Measurements from ENCODE around the gene INPP5F. TPM values are rescaled to one million over a fixed set of nuclear protein-coding genes. Genes with fewer than 3 reads are reported as not detected.
"Not testable (repeated sequence)": the region's sequence is repeated elsewhere in the genome, so short reads cannot be mapped to it uniquely, and the experiment has no call there.

Gene INPP5F
- total and polyA plus RNA-seq, 8 donors, result 4.6 to 25.7 (median 16.4) TPM

DNA sequence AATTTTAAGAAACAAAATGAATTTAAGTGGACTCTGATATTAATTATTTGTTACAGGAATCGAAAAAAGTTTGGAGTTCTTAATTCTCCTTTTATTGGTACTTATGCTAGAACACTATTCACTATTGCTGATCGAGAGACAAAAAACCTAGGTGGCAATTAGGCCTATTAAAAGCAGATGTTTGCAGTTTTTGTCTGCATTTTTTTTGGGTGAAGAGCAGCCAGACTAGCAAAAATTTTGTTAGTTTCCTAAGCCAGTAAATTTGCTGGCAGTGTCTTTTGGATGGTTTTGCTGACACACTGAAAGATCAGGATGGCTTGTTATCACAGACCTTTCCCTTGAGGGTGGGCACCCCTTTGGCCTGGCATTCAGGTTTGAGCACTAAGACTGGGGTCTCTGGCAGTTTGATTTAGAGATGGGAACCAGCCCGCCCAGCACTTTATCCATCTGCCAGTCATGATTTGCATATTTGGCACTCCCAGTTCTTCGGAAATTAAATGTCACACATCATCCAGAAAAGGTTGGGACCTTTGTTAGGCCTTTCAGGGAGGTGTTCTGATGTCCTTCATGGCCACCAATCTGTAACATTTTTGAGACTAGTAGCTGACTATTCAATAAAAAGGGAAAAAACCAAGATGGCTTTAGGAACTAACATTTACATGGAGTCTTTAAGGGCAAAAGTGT is 57.3 kb downstream of the INPP5F start:
- Histone ChIP-seq H3K9me3 (no peaks in the 10 kb centered on the region), H3K36me3 (no peaks in the 10 kb centered on the region), H3K27ac (no peak overlapping the region), H3K27me3 (no peaks in the 10 kb centered on the region), H3K4me3 (no peak overlapping the region), H3K4me1 (peaks cover 13 to 23% (median 22%) of the 10 kb centered on the region in 4 donors)
- intact Hi-C loops (cut with DNase I; ENCODE audit: low total_unique reads), result no loop called here
- no peak for DNase-seq
- WGBS, 5 donors, result 83 to 99% (median 91%) methylated on average over 4 of the region's 4 CpGs
- TF ChIP-seq, protein P1, sequence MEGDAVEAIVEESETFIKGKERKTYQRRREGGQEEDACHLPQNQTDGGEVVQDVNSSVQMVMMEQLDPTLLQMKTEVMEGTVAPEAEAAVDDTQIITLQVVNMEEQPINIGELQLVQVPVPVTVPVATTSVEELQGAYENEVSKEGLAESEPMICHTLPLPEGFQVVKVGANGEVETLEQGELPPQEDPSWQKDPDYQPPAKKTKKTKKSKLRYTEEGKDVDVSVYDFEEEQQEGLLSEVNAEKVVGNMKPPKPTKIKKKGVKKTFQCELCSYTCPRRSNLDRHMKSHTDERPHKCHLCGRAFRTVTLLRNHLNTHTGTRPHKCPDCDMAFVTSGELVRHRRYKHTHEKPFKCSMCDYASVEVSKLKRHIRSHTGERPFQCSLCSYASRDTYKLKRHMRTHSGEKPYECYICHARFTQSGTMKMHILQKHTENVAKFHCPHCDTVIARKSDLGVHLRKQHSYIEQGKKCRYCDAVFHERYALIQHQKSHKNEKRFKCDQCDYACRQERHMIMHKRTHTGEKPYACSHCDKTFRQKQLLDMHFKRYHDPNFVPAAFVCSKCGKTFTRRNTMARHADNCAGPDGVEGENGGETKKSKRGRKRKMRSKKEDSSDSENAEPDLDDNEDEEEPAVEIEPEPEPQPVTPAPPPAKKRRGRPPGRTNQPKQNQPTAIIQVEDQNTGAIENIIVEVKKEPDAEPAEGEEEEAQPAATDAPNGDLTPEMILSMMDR (IDR thresholded peaks at IDR 0.05), result no peak
- no peak for TF ChIP-seq POLR2AphosphoS5 (IDR thresholded peaks at IDR 0.05)
- TF ChIP-seq POLR2A (IDR thresholded peaks at IDR 0.05), result no peak
- TF ChIP-seq EP300 (IDR thresholded peaks at IDR 0.05), result no peak

DNA sequence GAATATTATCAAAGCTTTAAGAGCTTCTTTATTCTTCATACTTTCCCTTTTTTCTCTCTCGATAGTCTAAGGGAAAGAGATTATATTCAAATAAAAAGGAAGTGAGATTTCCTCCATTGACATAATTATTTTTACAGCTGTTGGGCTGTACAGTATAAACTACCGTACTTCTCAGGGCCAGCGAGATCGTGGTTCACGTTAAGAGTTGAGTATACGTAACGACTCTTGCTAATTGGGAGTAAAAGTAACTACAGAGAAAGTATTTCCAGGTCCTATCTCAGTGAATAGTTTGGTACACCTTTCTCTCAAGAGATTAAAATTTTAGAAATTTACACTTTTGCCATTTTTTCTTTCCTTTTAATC is 57.8 kb downstream of the INPP5F start:
- WGBS, 5 donors, result 67 to 90% (median 83%) methylated on average over 7 of the region's 7 CpGs
- Histone ChIP-seq H3K27me3 (no peaks in the 10 kb centered on the region), H3K9me3 (no peaks in the 10 kb centered on the region), H3K27ac (no peak overlapping the region), H3K4me3 (no peak overlapping the region), H3K36me3 (no peaks in the 10 kb centered on the region), H3K4me1 (peaks cover 13 to 23% (median 22%) of the 10 kb centered on the region in 4 donors)
- intact Hi-C loops (cut with DNase I; ENCODE audit: low total_unique reads), result no loop called here
- no peak for DNase-seq
- TF ChIP-seq EP300 (IDR thresholded peaks at IDR 0.05) (no peak), POLR2AphosphoS5 (IDR thresholded peaks at IDR 0.05) (no peak), POLR2A (IDR thresholded peaks at IDR 0.05) (no peak)
- TF ChIP-seq, protein P1 (IDR thresholded peaks at IDR 0.05), result no peak

DNA sequence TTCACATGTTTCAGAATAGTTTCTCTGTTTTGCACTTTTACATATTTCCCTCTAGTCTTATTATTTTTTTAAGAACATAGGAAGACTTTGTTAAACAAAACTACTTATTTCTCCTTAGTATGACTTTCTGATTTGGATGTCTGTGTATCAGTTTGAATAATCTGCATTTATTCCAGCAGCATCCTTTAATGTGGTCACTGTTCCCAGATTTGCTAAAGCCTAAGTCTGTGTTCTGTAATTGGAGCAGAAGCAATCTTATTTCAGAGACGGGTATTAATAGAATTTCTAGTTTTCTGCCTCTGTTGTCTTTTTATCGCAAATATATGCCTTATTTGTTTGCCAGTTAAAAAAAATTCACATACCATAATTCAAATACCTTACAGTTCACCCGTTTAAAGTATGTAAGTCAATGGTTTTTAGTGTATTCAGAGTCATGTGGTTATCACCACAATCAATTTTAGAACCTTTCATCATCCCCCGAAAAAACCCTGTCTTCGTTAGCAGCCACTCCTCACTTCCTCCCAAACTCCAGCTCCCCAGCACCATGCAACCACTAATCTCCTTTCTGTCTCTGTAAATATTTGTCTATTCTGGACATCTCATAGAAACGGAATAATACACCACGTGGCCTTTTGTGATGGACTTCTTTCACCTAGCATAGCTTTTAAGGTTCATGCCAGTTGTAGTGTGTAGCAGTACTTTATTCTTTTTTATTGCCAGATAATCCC is 58.7 kb downstream of the INPP5F start:
- no peaks in the 10 kb centered on the region for H3K9me3 ChIP-seq
- no peaks in the 10 kb centered on the region for H3K36me3 ChIP-seq
- 35 to 49% (median 40%) methylated on average over 7 of the region's 7 CpGs for WGBS, 5 donors
- no peaks in the 10 kb centered on the region for H3K27me3 ChIP-seq
- TF ChIP-seq POLR2AphosphoS5 (IDR thresholded peaks at IDR 0.05), result no peak
- TF ChIP-seq, protein P1 (IDR thresholded peaks at IDR 0.05), result no peak
- TF ChIP-seq EP300 (IDR thresholded peaks at IDR 0.05), result no peak
- no peak for TF ChIP-seq POLR2A (IDR thresholded peaks at IDR 0.05)
- peak in 1 of 2 donors; percentile 42 for DNase-seq
- no peak overlapping the region for H3K27ac ChIP-seq
- H3K4me3 ChIP-seq, result no peak overlapping the region
- intact Hi-C loops (cut with DNase I; ENCODE audit: low total_unique reads), result no loop called here
- peaks cover 13 to 23% (median 22%) of the 10 kb centered on the region in 4 donors for H3K4me1 ChIP-seq

DNA sequence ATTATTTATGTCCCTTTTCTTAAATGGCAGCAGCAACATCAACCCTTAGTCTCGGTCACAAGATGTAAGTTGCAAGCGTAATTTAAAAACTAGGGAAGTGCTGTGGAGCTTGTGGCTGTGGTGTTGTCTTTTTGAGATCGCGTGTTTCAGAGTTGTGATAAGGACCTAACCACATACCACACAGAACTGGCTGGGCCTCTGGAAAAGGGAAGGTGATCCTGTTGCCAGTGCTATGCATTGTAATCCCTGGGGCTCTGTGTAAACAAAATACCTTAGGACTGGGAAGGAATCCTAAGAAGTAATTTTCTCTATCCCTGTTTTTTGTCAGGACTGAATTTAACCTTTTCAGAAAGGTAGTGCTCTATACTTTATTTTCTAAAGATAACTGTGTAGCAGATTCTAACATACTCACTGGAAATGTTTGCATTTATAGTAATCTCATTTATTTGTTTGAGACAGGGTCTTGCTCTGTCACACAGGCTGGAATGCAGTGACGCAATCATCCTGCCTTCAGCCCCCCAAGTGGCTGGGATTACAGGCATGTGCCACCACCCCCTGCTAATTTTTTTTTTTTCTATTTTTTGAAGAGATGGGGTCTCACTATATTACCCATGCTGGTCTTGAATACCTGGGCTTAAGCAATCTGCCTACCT is 60.4 kb downstream of the INPP5F start:
- H3K9me3 ChIP-seq, result no peaks in the 10 kb centered on the region
- intact Hi-C loops (cut with DNase I; ENCODE audit: low total_unique reads), result no loop called here
- DNase-seq, result peak in 1 of 2 donors; percentile 60
- no peaks in the 10 kb centered on the region for H3K27me3 ChIP-seq
- peaks cover 13 to 23% (median 22%) of the 10 kb centered on the region in 4 donors for H3K4me1 ChIP-seq
- 44 to 57% (median 53%) methylated on average over 5 of the region's 5 CpGs for WGBS, 5 donors
- TF ChIP-seq POLR2AphosphoS5 (IDR thresholded peaks at IDR 0.05) (no peak), EP300 (IDR thresholded peaks at IDR 0.05) (no peak), POLR2A (IDR thresholded peaks at IDR 0.05) (no peak)
- TF ChIP-seq, protein P1 (IDR thresholded peaks at IDR 0.05), result no peak
- H3K36me3 ChIP-seq, result no peaks in the 10 kb centered on the region
- H3K4me3 ChIP-seq, result no peak overlapping the region
- H3K27ac ChIP-seq, result no peak overlapping the region

DNA sequence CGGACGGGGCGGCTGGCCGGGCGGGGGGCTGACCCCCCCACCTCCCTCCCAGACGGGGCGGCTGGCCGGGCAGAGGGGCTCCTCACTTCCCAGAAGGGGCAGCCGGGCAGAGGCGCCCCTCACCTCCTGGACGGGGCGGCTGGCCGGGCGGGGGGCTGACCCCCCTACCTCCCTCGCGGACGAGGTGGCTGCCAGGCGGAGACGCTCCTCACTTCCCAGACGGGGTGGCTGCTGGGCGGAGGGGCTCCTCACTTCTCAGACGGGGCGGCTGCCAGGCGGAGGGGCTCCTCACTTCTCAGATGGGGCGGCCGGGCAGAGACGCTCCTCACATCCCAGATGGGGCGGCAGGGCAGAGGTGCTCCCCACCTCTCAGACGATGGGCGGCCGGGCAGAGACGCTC is 69.3 kb downstream of the INPP5F start:
- H3K9me3 ChIP-seq; H3K27ac ChIP-seq; H3K4me1 ChIP-seq; DNase-seq; H3K27me3 ChIP-seq; H3K4me3 ChIP-seq; intact Hi-C loops (cut with DNase I; ENCODE audit: low total_unique reads): not testable (repeated sequence)
- peaks cover 8 to 26% (median 21%) of the 10 kb centered on the region in 4 donors for H3K36me3 ChIP-seq
- 95 to 98% (median 96%) methylated on average over 19 to 26 of the region's 32 CpGs; no CpG with 5 or more reads in 1 of the 5 donors for WGBS, 5 donors

All from stomach (tissue), 9 donors.